HepG2 (cell line): Measurements from ENCODE around the gene SPG7. TPM values are rescaled to one million over a fixed set of nuclear protein-coding genes. Genes with fewer than 3 reads are reported as not detected.

ENCODE experiments used
- ARID3A ChIP-seq: IDR thresholded peaks from 2 replicates; pipeline ENCODE4 v1.6.1; 2012; ENCODE audit warnings: low read depth, low read length, improper control_type of control experiment
- CENPX ChIP-seq: sonication (generic); formaldehyde crosslinking; IDR thresholded peaks from 2 replicates; pipeline ENCODE4 v1.9.0; 2021; ENCODE audit warnings: mild to moderate bottlenecking, missing genetic modification reagents, moderate library complexity
- FOXM1 ChIP-seq: sonication (generic); formaldehyde crosslinking; IDR thresholded peaks from 2 replicates; pipeline ENCODE4 v1.5.0; 2020; ENCODE audit warnings: missing genetic modification reagents
- NBN ChIP-seq: fragments of 450-650 bp; conservative IDR thresholded peaks from 2 replicates; pipeline ENCODE4 v1.6.1; 2017
- POLR2G ChIP-seq: fragments of 200-400 bp; formaldehyde crosslinking; IDR thresholded peaks from 2 replicates; pipeline ENCODE4 v1.6.1; 2018; ENCODE audit warnings: mild to moderate bottlenecking, low read depth, low read length, moderate library complexity
- SALL1 ChIP-seq: sonication (generic); formaldehyde crosslinking; IDR thresholded peaks from 2 replicates; pipeline ENCODE4 v1.8.0; 2022; ENCODE audit warnings: mild to moderate bottlenecking, missing genetic modification reagents
- SIX1 ChIP-seq: sonication (generic); formaldehyde crosslinking; IDR thresholded peaks from 2 replicates; pipeline ENCODE4 v1.4.0; 2020; ENCODE audit warnings: missing genetic modification reagents, borderline replicate concordance
- THAP7 ChIP-seq: sonication (generic); formaldehyde crosslinking; IDR thresholded peaks from 2 replicates; pipeline ENCODE4 v1.8.1; 2023; ENCODE audit warnings: mild to moderate bottlenecking, missing genetic modification reagents
- UBTF ChIP-seq: sonication (generic); formaldehyde crosslinking; IDR thresholded peaks from 2 replicates; pipeline ENCODE4 v1.4.0; 2020; ENCODE audit warnings: mild to moderate bottlenecking, missing genetic modification reagents
- ZFY ChIP-seq: sonication (generic); formaldehyde crosslinking; IDR thresholded peaks from 2 replicates; pipeline ENCODE4 v1.4.0; 2020; ENCODE audit warnings: missing genetic modification reagents
- ZNF160 ChIP-seq: sonication (generic); formaldehyde crosslinking; IDR thresholded peaks from 2 replicates; pipeline ENCODE4 v1.8.0; 2022; ENCODE audit warnings: mild to moderate bottlenecking, inconsistent platforms, missing genetic modification reagents
- ZNF407 ChIP-seq: sonication (generic); formaldehyde crosslinking; IDR thresholded peaks from one replicate; pipeline ENCODE4 v1.5.1; 2020; ENCODE audit warnings: mild to moderate bottlenecking, missing genetic modification reagents; ENCODE audit errors: not compliant biosample characterization
- ZNF562 ChIP-seq: sonication (generic); formaldehyde crosslinking; IDR thresholded peaks from 2 replicates; pipeline ENCODE4 v1.8.0; 2022; ENCODE audit warnings: missing genetic modification reagents, borderline replicate concordance
- ZNF564 ChIP-seq: sonication (generic); formaldehyde crosslinking; IDR thresholded peaks from 2 replicates; pipeline ENCODE4 v1.8.1; 2023; ENCODE audit warnings: mild to moderate bottlenecking, missing genetic modification reagents
- ZNF576 ChIP-seq: sonication (generic); formaldehyde crosslinking; IDR thresholded peaks from 2 replicates; pipeline ENCODE4 v1.4.0; 2020; ENCODE audit warnings: mild to moderate bottlenecking, missing genetic modification reagents
- ZNF737 ChIP-seq: sonication (generic); formaldehyde crosslinking; IDR thresholded peaks from 2 replicates; pipeline ENCODE4 v1.5.0; 2020; ENCODE audit warnings: missing genetic modification reagents, mild to moderate bottlenecking, borderline replicate concordance
- ZNF792 ChIP-seq: IDR thresholded peaks from 2 replicates; pipeline ENCODE4 v1.6.1; 2016
- polyA plus RNA-seq, 8 experiments: library from polyadenylated mRNA; depleted of rRNA in 3 of 8; stranded (reverse) in 7 of 8; unstranded in 1 of 8; fragments of >200 nt; fragmentation: Illumina TruSeq in 4 of 8; extraction: Trizol in 4 of 8; gene quantifications; 2 replicates each; pipeline versions ENCODE4 v1.2.1 to v1.2.3, GENCODE V29; 2011 to 2016; ENCODE audit warnings: low read depth in 4 of 8, missing spikeins in 1 of 8, mixed read lengths in 1 of 8; ENCODE audit not compliant: insufficient read depth in 1 of 8
- total RNA-seq, 5 experiments: library from RNA; depleted of rRNA; stranded (reverse); fragments of >200 nt; fragmentation: Illumina TruSeq; extraction: Trizol; gene quantifications; 2 replicates each; pipeline ENCODE4 v1.2.3, GENCODE V29; 2016; ENCODE audit warnings: low read depth in 1 of 5

The SPG7 gene
- total and polyA plus RNA-seq, 2 of the 13 experiments (the other 11 are each of a cell fraction or from before 2014, with no cell fraction given) = 66.0 to 136 TPM

- TF ChIP-seq ZNF407 (CRISPR knock-in tag) (no peak), ZNF792 (CRISPR knock-in tag) (no peak), CENPX (CRISPR knock-in tag) (no peak), UBTF (CRISPR knock-in tag) (0 out of 2 replicates have a peak, but pooled peaks have one; percentile 17), POLR2G (no peak), SALL1 (CRISPR knock-in tag) (peak; percentile 77), SIX1 (CRISPR knock-in tag) (no peak), FOXM1 (no peak), ZNF564 (CRISPR knock-in tag) (no peak), ZFY (no peak; the same call in 1 of the 2 replicates), THAP7 (CRISPR knock-in tag) (no peak), ZNF160 (CRISPR knock-in tag) (no peak), ARID3A (no peak), ZNF576 (CRISPR knock-in tag) (no peak), NBN (no peak), ZNF562 (CRISPR knock-in tag) (no peak), ZNF737 (CRISPR knock-in tag) (no peak)
Measured at GRCh38 chr16:89581861-89582563, 73.8 kb downstream of the SPG7 start (continued).
